ENCODE results near the gene ROR2.
"Not testable (repeated sequence)": the region's sequence is repeated elsewhere in the genome, so short reads cannot be mapped to it uniquely, and the experiment has no call there.

The ROR2 gene

DNA sequence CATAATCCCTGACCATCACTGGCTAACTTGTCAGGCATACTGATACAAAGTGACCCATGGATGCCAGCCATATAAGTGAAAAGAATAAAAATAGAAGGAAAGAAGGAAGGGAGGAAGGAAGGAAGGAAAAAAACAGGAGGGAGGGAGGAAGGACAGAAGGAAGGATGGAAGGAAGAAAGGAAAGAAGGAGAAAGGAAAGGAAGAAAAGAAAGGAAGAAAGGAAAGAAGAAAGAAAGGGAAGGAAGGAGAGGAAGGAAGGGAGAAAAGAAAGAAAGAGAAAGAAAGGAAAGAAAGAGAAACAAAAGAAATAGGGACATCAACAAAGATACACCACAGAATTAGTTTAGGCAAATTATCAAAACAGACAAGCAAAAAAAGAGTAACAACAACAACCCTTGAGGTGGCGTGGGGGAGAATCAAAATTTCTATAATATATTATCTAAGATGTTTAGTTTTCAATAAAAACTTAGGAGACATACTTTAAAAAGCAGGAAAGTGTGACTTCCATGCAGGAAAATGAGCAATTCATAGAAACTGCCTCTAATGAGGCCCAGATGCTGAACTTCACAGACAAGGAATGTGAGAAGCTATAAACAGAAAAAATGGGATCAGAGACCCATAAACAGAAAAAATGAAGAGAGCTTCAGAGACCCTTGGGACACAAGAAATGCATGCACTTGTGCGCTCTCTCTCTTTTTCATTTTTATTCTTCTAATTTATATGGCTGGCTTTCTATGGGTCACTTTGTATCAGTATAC lies 430.3 kb downstream of the ROR2 start (continued):
- no peak for TF ChIP-seq BACH2 (CRISPR knock-in tag; IDR thresholded peaks at IDR 0.05; ENCODE audit: borderline replicate concordance)

DNA sequence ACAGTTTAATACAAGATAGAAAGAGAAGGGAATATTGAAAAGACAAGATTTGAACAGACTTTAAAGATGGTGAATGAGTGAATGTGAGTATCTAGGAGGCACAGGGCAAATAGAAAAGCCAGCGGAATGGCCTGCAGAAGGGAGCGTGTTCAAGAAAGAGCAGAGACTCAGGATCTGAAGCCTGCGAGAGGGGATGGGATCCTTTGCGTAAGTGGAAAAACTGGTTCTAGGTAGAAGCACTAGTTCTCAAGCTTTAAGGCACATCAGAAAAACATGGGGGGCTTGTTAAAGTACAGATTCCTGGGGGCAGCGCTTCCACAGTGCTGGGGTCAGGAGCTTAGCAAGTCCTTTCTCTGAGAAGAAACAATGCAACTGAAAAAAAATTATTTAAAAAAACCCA lies 431.6 kb downstream of the ROR2 start:
- ATAC-seq: no peak
- TF ChIP-seq SNAI2 (CRISPR knock-in tag; IDR thresholded peaks at IDR 0.05): no peak
- TF ChIP-seq ZNF8 (CRISPR knock-in tag; IDR thresholded peaks at IDR 0.05): no peak
- TF ChIP-seq GLIS3 (CRISPR knock-in tag; IDR thresholded peaks at IDR 0.05): no peak
- no peak for TF ChIP-seq BACH2 (CRISPR knock-in tag; IDR thresholded peaks at IDR 0.05; ENCODE audit: borderline replicate concordance)
- TF ChIP-seq, protein P1, sequence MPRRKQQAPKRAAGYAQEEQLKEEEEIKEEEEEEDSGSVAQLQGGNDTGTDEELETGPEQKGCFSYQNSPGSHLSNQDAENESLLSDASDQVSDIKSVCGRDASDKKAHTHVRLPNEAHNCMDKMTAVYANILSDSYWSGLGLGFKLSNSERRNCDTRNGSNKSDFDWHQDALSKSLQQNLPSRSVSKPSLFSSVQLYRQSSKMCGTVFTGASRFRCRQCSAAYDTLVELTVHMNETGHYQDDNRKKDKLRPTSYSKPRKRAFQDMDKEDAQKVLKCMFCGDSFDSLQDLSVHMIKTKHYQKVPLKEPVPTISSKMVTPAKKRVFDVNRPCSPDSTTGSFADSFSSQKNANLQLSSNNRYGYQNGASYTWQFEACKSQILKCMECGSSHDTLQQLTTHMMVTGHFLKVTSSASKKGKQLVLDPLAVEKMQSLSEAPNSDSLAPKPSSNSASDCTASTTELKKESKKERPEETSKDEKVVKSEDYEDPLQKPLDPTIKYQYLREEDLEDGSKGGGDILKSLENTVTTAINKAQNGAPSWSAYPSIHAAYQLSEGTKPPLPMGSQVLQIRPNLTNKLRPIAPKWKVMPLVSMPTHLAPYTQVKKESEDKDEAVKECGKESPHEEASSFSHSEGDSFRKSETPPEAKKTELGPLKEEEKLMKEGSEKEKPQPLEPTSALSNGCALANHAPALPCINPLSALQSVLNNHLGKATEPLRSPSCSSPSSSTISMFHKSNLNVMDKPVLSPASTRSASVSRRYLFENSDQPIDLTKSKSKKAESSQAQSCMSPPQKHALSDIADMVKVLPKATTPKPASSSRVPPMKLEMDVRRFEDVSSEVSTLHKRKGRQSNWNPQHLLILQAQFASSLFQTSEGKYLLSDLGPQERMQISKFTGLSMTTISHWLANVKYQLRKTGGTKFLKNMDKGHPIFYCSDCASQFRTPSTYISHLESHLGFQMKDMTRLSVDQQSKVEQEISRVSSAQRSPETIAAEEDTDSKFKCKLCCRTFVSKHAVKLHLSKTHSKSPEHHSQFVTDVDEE (CRISPR knock-in tag; IDR thresholded peaks at IDR 0.05): no peak
- TF ChIP-seq, protein P2, sequence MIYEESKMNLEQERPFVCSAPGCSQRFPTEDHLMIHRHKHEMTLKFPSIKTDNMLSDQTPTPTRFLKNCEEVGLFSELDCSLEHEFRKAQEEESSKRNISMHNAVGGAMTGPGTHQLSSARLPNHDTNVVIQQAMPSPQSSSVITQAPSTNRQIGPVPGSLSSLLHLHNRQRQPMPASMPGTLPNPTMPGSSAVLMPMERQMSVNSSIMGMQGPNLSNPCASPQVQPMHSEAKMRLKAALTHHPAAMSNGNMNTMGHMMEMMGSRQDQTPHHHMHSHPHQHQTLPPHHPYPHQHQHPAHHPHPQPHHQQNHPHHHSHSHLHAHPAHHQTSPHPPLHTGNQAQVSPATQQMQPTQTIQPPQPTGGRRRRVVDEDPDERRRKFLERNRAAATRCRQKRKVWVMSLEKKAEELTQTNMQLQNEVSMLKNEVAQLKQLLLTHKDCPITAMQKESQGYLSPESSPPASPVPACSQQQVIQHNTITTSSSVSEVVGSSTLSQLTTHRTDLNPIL (CRISPR knock-in tag; IDR thresholded peaks at IDR 0.05; ENCODE audit: low read depth): no peak
- TF ChIP-seq, protein P3, sequence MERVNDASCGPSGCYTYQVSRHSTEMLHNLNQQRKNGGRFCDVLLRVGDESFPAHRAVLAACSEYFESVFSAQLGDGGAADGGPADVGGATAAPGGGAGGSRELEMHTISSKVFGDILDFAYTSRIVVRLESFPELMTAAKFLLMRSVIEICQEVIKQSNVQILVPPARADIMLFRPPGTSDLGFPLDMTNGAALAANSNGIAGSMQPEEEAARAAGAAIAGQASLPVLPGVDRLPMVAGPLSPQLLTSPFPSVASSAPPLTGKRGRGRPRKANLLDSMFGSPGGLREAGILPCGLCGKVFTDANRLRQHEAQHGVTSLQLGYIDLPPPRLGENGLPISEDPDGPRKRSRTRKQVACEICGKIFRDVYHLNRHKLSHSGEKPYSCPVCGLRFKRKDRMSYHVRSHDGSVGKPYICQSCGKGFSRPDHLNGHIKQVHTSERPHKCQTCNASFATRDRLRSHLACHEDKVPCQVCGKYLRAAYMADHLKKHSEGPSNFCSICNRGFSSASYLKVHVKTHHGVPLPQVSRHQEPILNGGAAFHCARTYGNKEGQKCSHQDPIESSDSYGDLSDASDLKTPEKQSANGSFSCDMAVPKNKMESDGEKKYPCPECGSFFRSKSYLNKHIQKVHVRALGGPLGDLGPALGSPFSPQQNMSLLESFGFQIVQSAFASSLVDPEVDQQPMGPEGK (CRISPR knock-in tag; IDR thresholded peaks at IDR 0.05; ENCODE audit: borderline replicate concordance): no peak
- TF ChIP-seq ZNF70 (CRISPR knock-in tag; IDR thresholded peaks at IDR 0.05): no peak
- no peak for TF ChIP-seq PPARA (CRISPR knock-in tag; IDR thresholded peaks at IDR 0.05; ENCODE audit: borderline replicate concordance)
- TF ChIP-seq OSR1 (CRISPR knock-in tag; IDR thresholded peaks at IDR 0.05): no peak
- TF ChIP-seq, protein P4, sequence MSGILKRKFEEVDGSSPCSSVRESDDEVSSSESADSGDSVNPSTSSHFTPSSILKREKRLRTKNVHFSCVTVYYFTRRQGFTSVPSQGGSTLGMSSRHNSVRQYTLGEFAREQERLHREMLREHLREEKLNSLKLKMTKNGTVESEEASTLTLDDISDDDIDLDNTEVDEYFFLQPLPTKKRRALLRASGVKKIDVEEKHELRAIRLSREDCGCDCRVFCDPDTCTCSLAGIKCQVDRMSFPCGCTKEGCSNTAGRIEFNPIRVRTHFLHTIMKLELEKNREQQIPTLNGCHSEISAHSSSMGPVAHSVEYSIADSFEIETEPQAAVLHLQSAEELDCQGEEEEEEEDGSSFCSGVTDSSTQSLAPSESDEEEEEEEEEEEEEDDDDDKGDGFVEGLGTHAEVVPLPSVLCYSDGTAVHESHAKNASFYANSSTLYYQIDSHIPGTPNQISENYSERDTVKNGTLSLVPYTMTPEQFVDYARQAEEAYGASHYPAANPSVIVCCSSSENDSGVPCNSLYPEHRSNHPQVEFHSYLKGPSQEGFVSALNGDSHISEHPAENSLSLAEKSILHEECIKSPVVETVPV (CRISPR knock-in tag; IDR thresholded peaks at IDR 0.05): no peak
- TF ChIP-seq, protein P5, sequence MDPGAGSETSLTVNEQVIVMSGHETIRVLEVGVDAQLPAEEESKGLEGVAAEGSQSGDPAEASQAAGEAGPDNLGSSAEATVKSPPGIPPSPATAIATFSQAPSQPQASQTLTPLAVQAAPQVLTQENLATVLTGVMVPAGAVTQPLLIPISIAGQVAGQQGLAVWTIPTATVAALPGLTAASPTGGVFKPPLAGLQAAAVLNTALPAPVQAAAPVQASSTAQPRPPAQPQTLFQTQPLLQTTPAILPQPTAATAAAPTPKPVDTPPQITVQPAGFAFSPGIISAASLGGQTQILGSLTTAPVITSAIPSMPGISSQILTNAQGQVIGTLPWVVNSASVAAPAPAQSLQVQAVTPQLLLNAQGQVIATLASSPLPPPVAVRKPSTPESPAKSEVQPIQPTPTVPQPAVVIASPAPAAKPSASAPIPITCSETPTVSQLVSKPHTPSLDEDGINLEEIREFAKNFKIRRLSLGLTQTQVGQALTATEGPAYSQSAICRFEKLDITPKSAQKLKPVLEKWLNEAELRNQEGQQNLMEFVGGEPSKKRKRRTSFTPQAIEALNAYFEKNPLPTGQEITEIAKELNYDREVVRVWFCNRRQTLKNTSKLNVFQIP (CRISPR knock-in tag; IDR thresholded peaks at IDR 0.05; ENCODE audit: borderline replicate concordance, low read depth): no peak
- TF ChIP-seq RARB (CRISPR knock-in tag; IDR thresholded peaks at IDR 0.05): no peak
- no peak for TF ChIP-seq ISL1 (CRISPR knock-in tag; IDR thresholded peaks at IDR 0.05)
- TF ChIP-seq ZFP3 (CRISPR knock-in tag; IDR thresholded peaks at IDR 0.05): no peak
- no peak for TF ChIP-seq ZNF565 (CRISPR knock-in tag; conservative IDR thresholded peaks at IDR 0.05; ENCODE audit: low read depth)
- no peak for TF ChIP-seq CSDC2 (CRISPR knock-in tag; IDR thresholded peaks at IDR 0.05)
- TF ChIP-seq TCF4 (CRISPR knock-in tag; IDR thresholded peaks at IDR 0.05; ENCODE audit: borderline replicate concordance): no peak
- TF ChIP-seq ARNTL (CRISPR knock-in tag; IDR thresholded peaks at IDR 0.05; ENCODE audit: borderline replicate concordance, low read depth): no peak

DNA sequence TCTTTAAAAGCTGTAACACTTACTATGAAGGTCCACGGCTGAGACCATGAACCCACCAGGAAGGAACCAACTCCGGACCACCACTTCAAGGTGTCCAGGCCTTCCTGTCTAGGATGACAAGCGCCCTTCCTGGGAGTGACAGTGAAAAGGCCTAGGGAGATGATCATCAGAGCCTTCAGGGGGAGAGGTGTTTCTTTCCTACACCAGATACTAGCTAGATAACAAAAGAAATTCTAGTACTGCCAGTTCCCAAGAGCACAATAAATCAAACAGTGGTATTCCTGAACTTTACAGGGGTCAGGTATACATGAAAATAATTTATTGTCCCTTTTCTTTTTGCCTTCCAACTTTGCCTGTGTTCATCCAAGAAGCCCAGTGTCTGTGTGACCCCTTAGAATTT lies 432.2 kb downstream of the ROR2 start:
- ATAC-seq: no peak
- TF ChIP-seq, protein P4 (CRISPR knock-in tag; IDR thresholded peaks at IDR 0.05): no peak
- TF ChIP-seq SNAI2 (CRISPR knock-in tag; IDR thresholded peaks at IDR 0.05) (no peak), OSR1 (CRISPR knock-in tag; IDR thresholded peaks at IDR 0.05) (no peak), TOX (CRISPR knock-in tag; IDR thresholded peaks at IDR 0.05; ENCODE audit: borderline replicate concordance) (no peak), ARNTL (CRISPR knock-in tag; IDR thresholded peaks at IDR 0.05; ENCODE audit: borderline replicate concordance, low read depth) (no peak), TCF4 (CRISPR knock-in tag; IDR thresholded peaks at IDR 0.05; ENCODE audit: borderline replicate concordance) (no peak), PPARA (CRISPR knock-in tag; IDR thresholded peaks at IDR 0.05; ENCODE audit: borderline replicate concordance) (no peak), ZNF70 (CRISPR knock-in tag; IDR thresholded peaks at IDR 0.05) (no peak), ZNF565 (CRISPR knock-in tag; conservative IDR thresholded peaks at IDR 0.05; ENCODE audit: low read depth) (no peak)
- TF ChIP-seq, protein P2 (CRISPR knock-in tag; IDR thresholded peaks at IDR 0.05; ENCODE audit: low read depth): no peak

DNA sequence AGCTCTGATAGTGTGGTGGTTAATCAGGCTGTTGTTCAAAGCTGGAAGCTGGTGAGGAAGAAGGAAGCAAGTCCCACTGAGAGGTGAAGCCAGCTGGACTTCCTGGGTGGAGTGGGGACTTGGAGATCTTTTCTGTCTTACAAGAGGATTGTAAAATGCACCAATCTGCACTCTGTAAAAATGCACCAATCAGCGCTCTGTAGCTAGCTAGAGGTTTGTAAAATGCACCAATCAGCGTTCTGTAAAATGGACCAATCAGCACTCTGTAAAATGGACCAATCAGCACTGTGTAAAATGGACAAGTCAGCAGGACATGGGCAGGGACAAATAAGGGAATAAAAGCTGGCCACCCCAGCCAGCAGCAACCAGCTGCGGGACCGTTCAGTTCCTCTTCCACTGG lies 432.7 kb downstream of the ROR2 start:
- not testable (repeated sequence) for ATAC-seq

Measured in SK-N-SH treated with all-trans-retinoic acid at 6 μM for 48 hours (cell line).